ENCODE measurements around the gene EEF2KMT. TPM values are rescaled to one million over a fixed set of nuclear protein-coding genes. Genes with fewer than 3 reads are reported as not detected.

The EEF2KMT gene
- total and polyA plus RNA-seq, 2 of the 13 experiments (the other 11 are each of a cell fraction or from before 2014, with no cell fraction given), result 10.7 to 26.9 TPM

- TF ChIP-seq ZFAT (CRISPR knock-in tag; conservative IDR thresholded peaks at IDR 0.05) (no peak), ZSCAN25 (CRISPR knock-in tag; IDR thresholded peaks at IDR 0.05) (peak; percentile 43; the same call in 1 of the 2 replicates), AFF4 (CRISPR knock-in tag; IDR thresholded peaks at IDR 0.05) (no peak), DMTF1 (CRISPR knock-in tag; IDR thresholded peaks at IDR 0.05) (no peak), RAD21 (CRISPR knock-in tag; IDR thresholded peaks at IDR 0.05) (peak; percentile 25; the same call in 1 of the 2 replicates), ZBTB39 (CRISPR knock-in tag; IDR thresholded peaks at IDR 0.05) (no peak), STAT6 (CRISPR knock-in tag; IDR thresholded peaks at IDR 0.05; ENCODE audit: borderline replicate concordance) (no peak), ZFX (CRISPR knock-in tag; IDR thresholded peaks at IDR 0.05; ENCODE audit: low read depth) (no peak), ZNF18 (CRISPR knock-in tag; IDR thresholded peaks at IDR 0.05; ENCODE audit: insufficient replicate concordance) (no peak), HOXA3 (CRISPR knock-in tag; IDR thresholded peaks at IDR 0.05) (peak; percentile 73), ZIK1 (CRISPR knock-in tag; IDR thresholded peaks at IDR 0.05; ENCODE audit: borderline replicate concordance, low read depth) (no peak), CREBL2 (CRISPR knock-in tag; IDR thresholded peaks at IDR 0.05; ENCODE audit: borderline replicate concordance) (no peak), MAFK (conservative IDR thresholded peaks at IDR 0.05 in 1 of 2, IDR thresholded peaks at IDR 0.05 in 1 of 2; ENCODE audit: low read length in 2 of 2) (0 out of 4 replicates have a peak, but pooled peaks of 1 of the 2 experiments have one; percentile 0), KMT2B (CRISPR knock-in tag; IDR thresholded peaks at IDR 0.05) (0 out of 2 replicates have a peak, but pooled peaks have one; percentile 29)
Measured at GRCh38 chr16:5143761-5144620, 46.4 kb upstream of the EEF2KMT start (continued).
